ENCODE data around the gene KCNJ15.
"Not testable (repeated sequence)": the region's sequence is repeated elsewhere in the genome, so short reads cannot be mapped to it uniquely, and the experiment has no call there.

KCNJ15 gene

DNA sequence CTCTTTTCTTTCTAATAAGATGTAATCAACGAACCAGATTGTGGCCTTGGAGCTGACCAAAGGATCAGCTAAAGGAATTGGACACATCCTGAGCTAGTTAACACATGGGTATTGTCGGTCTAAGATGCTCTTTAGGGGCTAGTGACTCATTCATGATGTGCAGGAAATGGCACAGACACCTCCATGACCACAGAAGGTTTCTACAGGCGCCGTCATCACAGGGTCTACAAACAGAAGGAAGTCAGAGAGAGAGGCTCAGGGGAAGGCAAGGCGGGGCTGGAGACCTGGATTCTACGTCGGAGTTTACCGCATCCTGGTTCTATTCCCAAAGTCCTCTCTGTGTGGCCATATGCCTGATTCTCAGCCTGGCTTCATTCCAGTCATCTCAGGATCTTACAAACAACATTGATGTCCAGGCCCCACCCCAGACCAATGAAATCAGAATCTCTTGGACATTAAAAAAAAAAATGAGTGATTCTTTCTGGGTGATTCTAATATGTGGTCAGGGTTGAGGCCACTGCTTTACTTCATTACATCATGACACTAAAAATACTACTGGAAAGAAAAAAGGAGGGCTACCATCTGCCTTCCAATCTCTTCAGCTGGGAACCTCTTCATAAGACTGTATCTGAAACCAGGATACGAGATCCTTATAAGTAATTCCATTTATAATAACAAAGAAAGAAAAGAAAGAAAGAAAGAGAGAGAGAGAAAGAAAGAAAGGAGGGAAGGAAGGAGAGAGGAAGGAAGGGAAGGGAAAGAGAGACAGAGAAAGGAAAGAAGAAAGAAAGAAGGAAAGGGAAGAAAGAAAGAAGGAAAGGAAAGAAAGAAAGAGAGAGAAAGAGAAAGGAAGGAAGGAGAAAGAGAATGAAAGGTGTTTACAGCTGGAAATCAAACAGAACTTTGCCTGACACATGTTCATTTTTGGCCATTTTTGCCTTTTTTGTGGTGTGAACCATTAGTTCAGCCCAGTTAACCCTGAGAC, 11.6 kb upstream of the KCNJ15 start:
- no peak for DNase-seq

DNA sequence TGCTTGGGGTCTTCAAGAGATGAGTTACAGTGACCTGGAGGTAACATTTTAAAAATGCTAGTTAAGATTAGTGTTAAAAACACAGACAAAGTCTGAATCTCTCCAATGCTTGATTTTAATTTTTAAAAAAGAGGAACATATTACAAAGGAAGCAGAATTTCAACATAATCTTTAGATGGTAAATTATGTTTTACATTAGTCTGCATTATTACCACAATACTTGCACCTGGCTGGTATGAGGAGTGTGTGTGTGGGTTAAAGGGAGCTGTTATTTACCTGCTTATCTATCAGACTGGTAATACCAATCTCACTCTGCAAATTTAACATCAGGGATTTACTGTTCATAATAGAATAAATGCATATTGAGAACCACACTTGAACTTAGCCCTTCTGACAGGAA, 10.3 kb upstream of the KCNJ15 start:
- no peak for DNase-seq

DNA sequence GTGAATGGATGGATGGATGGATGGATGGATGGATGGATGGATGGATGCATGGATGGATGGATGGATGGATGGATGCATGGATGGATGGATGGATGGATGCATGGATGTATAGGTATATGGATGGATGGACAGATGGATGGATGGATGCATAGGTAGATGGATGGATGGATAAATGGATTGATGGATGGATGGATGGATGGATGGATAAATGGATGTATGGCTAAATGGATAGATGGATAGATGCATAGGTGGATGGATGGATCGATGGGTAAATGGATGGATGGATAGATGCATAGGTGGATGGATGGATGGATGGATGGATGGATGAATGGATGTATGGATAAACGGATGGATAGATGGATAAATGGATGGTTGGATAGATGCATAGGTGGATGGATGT, 9.7 kb upstream of the KCNJ15 start:
- DNase-seq: not testable (repeated sequence)

DNA sequence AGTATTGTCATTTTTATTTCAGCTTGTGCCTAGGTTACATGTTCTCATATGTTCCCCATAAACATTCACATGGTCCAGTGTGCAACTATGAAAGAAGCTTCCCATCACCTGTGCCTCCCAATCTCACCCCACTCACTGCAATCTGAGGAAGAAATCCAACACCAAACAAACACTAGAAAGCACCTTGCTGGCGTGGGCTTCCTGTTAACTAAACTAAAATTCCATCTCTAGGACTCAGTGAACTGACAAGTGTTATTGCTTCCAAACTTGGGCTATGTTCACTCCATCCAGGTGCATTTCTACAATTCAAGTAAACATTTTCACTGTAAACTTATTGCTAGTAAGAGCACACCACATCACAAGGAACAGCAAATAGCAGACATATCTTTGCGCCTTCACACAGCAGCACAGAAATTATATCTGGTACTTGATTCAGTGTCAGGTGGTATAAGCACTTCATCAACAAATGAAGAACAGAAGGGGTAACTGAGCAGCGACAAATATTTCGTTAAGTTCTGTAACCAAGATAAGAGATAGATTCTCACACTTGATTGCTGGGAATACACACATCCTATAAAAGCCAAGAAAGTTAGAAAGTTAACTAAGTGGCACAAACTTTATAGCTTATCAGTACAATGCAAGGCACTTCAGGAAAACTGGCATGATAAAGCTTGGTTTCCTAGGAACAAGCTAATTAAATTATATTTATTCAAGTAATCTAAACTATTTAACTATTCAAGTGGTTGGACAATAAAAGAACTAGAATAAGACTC, 8.9 kb upstream of the KCNJ15 start:
- no peak for DNase-seq

DNA sequence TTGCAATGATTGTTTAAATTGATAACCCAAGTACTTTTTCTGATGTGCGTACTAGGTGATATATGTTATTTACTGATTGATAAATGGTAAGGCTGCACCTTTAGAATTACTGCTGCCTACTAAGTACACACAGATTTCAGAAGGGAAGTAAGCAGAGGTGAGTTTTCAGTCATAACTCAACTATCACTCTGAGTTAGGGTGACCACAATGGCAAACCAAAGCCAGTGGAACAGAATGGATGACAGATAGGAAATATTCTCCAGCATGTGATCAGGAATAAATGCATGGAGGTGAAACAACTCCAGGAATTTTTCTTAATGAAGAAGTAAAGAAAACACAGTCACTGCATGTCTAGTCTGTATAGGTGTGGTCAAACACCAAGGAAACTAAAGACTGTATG, 7.5 kb upstream of the KCNJ15 start:
- no peak for DNase-seq

DNA sequence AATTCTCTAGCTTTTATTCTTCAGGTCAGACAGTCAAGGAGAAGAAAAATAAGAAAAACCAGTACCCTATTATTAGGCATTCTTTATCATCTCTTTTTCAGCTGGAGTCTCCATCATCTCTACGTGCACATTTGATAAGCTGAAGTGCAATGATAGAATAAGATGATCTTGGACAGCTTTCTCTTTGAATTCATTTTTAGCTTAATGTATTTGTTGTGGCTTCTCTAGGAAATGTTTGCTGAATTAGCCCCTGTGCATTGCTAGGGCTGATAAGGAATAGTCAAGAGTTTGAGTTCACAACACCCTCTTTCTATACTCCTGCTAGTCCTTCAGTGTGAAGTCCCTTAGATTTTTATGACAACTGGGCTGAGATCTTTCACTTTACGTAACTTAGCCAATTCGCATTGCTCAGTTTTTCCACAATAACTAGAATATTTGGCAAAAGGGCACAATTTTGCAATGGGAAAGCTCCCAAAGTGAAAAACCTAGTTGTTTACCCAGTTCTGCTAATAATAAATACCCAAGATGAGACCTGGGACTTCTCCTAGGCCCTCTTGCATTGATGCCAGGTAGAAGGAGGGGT, 7.0 kb upstream of the KCNJ15 start:
- DNase-seq: no peak

DNA sequence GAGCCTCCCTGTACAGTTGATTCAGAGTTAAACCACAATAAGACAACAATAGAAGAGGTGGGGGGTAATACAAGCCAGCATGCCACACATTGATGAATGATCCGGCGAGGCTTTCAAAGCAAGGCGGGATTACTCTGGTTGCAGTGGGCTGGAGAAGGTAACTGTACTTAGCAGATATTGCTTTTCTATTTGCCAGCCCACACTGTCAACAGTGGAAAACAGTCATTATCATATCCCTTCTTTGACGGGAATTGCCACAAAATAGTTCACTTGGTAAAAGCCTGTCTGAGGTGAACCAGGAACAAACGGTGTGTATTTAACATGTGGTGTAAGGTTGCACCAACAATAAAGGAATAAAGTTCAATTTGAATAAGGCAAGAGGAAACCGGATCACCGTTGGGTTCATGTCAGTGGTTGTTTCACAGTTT, 5.8 kb upstream of the KCNJ15 start:
- no peak for DNase-seq

DNA sequence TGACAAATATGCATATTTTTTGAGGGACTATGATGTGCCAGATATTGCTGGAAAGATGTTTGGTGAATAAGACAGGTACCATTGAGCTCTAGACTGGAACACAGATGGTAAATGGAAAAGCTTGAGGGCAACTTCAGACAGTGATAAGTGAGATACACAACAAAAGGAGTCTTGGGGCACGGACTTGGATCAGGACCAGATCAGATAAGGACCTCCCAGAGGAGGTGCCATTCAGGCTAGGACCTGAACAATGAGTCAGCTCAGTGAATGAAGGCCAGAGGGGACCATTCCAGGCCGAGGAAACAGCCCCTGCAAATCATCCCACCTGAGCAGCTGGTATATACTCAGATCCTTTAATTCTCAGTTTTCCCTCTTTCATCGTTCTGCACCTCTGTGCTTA, 1.8 kb upstream of the KCNJ15 start:
- DNase-seq: no peak

DNA sequence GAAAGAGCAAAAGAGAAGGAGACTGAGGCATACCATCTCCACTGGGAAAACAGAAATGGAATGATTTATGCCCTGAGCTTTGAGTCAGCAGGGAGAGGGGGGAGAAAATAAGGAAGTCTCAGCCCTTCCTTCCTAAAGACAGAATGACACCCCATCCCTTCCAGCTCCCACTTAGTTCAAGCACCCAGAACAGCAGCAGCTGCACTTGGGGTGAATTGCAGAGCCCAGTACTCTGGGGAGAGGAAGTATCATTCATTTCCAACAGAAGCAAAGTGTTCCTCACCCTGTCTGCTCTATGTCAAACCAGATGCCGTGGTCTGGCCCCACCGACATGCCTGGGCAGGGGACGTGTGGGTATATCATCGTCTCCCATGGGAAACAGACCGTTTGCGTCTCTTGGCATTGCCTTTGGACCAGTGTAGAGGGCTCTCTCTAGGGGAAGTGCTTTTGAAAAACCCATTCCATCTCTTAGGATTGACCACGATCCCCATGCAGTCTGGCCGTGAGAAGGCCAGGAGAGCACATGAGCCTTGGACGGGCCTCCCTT, 1.1 kb upstream of the KCNJ15 start:
- no peak for DNase-seq

DNA sequence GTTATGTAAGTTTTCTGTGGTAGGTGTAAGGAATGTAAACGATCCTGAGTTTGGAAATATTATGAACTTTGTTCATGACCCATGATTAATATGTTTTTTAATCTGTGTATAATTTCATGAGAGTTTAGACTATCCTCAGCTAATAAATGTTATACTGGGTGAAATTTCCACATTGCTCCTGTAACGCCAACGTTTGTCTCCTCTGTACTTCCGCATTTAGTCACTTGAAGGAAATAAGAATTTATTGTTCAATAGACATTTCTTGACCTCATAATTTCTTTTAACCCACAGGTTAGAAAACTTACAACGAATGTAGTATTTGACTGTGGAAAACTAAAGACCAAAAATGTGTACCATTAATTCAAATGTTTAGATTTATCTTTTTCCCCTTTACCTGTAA, 876 bp downstream of the KCNJ15 start:
- DNase-seq: no peak

DNA sequence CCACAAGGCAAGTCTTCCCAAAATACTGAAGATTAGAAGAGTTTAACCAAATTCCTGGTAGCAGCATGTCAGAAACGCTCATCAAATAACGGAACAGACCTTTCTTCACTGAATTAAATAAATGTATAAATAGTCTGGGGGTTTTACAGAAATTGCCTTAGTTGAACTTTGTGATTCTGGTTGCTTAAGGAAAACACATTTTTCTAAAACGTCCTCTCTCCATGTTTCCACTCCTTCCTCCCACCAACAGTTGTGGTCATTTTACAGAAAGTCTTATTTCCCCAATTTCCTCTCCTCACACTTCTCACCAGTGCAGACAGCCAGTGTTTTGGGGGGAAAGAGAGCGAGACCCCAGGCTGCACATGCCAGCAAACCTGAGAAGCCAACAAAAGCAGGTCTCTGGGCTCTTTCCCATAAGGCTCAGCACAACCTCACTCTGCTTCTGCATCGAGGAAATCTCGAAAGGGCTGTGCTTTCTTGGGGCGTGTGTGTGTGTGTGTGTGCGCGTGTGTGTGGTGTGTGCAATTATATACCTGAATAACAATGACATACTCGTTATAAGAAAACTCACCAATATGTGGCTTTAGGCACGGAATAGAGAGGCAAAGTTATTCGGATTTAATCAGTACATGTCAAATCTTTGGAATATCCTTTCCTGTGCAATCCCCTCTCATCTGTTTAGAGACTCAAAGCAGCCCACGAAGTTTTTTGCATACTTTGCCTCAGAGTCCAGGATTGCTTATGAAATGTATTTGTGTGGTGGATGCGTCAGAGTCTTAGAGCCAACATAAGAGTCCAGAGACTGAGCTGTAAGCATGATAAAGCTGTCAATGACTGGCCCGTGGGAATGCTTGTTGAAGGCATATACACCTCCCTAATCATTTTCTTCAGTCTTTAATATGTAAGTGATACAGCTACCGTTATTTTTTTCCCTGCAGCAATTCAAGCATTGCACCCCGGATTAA, 2.0 kb downstream of the KCNJ15 start:
- no peak for DNase-seq

DNA sequence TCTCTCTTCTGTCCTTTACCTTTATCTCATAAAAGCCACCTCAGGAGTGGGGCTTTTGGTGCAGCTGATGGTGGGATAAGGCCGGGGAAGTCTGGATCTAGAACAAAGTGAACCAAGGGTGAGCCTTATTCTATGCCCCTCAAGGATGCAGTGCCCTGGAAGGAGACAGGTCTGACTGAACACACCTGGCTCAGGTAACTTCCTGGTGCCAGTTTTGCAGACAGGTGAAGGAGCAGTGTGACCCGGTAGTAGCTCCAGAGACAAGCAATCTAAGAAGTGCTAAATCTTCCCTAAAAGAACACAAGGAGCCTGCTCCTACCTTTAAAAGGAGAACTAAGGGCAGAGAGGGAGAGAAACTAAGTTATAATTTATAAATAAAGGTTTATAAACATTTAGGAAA, 2.9 kb downstream of the KCNJ15 start:
- DNase-seq: no peak

DNA sequence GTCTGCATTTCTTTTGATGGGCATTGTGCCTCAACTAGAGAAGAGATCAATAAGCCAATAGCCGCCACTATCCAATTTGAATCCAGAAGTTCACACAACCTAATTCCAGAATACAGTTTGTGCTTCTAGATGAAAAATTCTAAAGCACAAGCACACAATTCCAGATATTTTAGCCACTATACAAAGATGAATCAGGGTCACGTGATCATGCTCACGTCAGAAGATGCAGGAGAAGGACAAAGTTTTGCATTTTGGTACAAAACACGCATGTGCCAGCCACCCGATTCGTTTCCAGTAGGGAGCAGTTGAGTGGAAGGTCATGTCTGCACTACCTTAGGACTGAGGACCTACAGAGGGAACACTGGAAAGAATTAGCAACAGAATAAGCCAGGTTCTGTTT, 3.6 kb downstream of the KCNJ15 start:
- DNase-seq: no peak

DNA sequence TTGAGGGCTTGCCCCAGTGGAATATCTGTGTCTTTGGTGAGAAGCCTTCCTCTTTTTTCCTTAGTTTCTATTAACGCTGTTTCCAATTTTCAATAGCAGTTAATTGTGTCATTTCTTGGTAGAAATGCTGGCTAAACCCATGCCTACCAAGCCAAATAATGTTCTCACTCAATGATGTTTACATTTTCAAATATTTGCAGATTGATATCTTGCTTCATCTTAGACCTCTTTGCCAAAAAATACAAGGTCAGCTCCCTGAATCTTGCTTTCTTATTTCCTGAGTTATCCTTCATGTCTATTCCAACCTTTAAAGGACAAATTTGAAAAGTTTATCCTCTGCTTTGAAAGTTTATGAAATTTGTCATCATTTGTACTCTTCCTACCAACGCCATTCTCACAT, 5.1 kb downstream of the KCNJ15 start:
- no peak for DNase-seq

DNA sequence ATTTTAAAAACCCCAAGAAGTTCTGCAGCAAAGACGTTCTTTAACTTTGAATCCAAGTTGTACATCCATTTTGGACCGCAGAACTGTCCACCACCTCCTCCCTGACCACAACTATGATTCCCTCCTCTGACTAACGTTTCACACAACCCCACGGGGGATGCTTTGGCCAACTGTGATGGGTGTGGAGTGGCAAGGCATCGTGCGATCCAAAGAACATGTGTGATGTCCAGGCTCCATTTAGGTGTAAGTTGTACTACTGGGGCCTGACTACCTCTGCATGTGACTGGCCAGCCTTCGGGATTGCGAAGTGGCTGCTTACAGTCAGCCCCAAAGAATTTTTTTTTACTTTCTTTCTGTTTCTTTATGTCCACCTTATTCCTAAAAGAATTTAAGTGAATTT, 6.7 kb downstream of the KCNJ15 start:
- DNase-seq: no peak

DNA sequence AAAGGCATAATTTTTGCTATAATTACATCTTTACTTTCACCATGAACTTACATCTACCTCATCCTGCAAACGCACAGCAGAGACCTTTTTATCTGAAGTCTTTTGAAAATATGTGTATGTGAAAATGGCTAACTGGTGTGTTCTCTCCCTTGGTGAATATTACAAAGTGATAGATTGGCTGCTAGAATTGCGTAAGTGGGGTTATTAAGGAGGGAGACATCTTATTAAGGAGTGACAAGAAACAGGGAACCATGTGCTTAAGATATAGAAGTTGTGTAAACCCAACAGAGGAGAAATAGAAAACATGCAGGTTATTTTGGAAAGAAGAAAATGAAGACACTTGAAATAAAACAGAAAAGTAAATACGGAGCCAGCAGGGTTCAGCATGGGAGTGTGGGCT, 7.8 kb downstream of the KCNJ15 start:
- DNase-seq: no peak

DNA sequence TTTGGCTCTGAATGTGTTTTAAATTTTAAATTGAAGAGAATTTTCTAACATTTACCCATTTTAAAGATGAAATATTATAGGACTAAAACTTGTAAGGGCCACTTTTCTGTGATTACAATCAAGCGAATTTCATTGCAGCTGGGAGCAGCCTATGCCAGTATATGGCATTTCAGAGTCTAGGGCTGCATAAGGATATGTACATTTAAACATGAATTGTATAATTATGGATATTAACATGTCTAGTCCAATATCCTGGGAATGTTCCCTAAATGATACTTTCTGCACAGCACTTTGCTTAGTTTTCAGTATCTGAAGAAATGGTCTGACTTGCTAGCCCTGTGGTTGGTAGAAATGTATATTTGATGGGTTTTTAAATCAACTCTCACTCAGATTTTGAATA, 8.4 kb downstream of the KCNJ15 start:
- DNase-seq: no peak

DNA sequence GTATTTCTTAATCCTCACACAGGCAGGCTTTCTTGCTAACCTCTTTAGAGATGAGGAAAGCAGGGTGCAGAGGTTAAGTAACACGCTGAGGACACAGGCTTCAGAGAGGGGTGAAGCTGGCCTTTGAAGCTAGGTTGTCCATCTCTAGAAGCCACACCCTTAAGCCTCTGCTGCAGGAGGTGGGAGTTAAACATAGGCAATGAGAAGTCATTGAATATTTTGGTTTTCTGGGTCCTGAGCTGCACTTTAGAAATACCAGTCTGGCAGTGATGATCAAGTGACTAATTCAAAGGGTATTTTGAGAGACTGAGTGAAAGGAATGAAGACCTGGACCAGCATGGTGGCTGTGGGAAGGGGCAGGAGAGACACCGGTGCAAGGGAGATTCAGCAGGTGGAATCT, 9.9 kb downstream of the KCNJ15 start:
- DNase-seq: no peak

DNA sequence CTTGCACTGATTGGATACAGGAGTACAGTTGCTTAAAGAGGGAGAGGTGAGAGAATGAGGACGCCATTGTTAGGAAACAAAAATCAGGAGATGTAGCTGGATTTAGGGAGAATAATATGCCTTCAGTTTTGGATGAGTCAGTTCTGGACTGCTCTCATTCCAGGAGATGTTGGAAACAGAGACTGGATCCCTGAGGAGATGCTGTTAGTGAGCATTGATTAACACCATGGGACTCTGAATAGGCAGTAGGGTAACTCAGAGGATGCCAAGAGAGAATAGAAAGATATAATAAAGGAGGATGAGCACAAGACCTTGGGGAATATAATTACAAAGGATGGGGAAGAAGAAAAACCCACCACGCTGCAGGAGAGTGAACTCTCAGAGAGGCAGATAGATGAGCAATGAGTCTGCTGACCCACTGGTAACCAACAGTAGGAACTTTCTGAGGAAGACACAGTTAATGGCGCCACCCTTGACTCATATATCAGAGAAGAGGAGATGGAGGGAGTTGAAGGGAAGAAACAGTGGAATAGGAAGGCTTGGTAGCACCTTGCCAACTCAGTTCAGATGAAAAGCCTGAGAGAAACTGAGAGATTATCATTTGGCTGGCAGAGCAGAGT, 10.5 kb downstream of the KCNJ15 start:
- DNase-seq: no peak

DNA sequence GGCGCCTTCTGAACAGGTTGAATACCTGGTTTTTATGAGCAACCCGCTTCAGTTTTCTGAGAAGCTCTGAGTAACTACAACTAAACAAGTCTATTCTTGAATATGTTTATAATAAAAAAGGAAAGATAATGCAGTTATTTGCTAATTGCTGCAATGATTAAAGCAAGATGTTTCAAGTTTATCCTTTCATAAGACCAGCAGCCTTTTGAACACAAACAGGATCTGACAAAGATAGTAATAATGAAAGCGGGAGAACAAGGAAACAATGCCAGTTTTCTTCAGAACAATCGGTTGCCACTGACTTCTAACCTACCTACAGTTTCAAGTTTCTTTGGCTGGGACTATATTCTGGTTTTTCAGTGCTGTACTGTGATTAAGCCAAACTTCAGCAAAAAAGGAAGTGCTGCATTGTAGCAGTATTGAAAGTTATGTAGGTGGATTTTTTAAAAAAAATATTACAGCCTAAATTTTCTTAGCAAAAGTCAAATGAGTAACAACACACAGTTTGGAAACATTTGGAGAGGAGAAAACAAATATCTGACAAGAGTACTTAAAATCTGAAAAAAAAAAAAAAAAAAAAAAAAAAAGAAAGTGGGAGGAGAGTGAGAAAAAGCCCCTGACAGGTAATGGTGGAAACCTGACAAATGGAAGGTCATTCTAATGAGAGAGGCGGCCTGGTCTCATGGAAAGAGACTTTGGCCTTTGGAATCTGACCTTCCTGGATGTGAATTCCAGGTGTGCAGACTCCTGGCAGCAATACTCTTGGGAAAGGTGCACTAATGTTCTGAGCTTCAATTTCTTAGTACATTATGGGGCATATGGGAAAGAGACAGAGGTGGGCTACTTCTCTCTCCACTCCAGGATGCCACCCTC, 11.4 kb downstream of the KCNJ15 start:
- DNase-seq: no peak

Measured in NCI-H1092 (cell line).